PC-9 (cell line): ENCODE results near the gene MISP. TPM values are rescaled to one million over a fixed set of nuclear protein-coding genes. Genes with fewer than 3 reads are reported as not detected.

Experiments used
- BruUV-seq: library from RNA; stranded (reverse); fragments of 400-500 nt; replicated peaks from 2 replicates; lab custom pipeline; 2021; lab: Mats Ljungman, UMichigan
- CTCF ChIA-PET: fragments of 300-600 bp; sonication (Branson Sonifier 250); formaldehyde crosslinking; loops from one replicate; lab custom pipeline; 2022; ENCODE audit warnings: antibody characterized with exemption; lab: Charles Lee
- POLR2A ChIA-PET: fragments of 300-600 bp; sonication (Branson Sonifier 250); formaldehyde crosslinking; loops from one replicate; lab custom pipeline; 2022; ENCODE audit warnings: antibody characterized with exemption; ENCODE audit not compliant: unreplicated experiment; lab: Charles Lee
- DNase-seq, 2 experiments: peaks; one replicate each; pipeline versions ENCODE4 v3.0.0 to v3.0.0-alpha.2; 2015 to 2022; ENCODE audit warnings: mixed read lengths in 1 of 2
- H2AFZ ChIP-seq: fragments of 200-600 bp; sonication (generic); 2 replicates; pipeline ENCODE4 v1.8.1; 2017; ENCODE audit warnings: antibody characterized with exemption
- H3F3A ChIP-seq: fragments of 200-600 bp; sonication (generic); 2 replicates; pipeline ENCODE4 v1.8.1; 2017; ENCODE audit warnings: antibody characterized with exemption, mild to moderate bottlenecking, low read depth; ENCODE audit not compliant: insufficient read depth
- H3K27ac ChIP-seq: fragments of 200-600 bp; sonication (generic); 2 replicates; pipeline ENCODE4 v1.6.1; 2016; ENCODE audit warnings: mixed run types
- H3K27me3 ChIP-seq: fragments of 200-600 bp; sonication (generic); 2 replicates; pipeline ENCODE4 v1.6.1; 2016; ENCODE audit warnings: low read depth, mixed run types; ENCODE audit not compliant: insufficient read depth
- H3K36me3 ChIP-seq: fragments of 200-600 bp; sonication (generic); 2 replicates; pipeline ENCODE4 v1.6.1; 2016; ENCODE audit warnings: low read depth, mixed run types
- H3K4me1 ChIP-seq: fragments of 200-600 bp; sonication (generic); replicated peaks from 2 replicates; pipeline ENCODE4 v1.6.1; 2016; ENCODE audit warnings: mixed run types; ENCODE audit not compliant: insufficient read depth
- H3K4me2 ChIP-seq: fragments of 200-600 bp; sonication (generic); 2 replicates; pipeline ENCODE4 v1.6.1; 2017; ENCODE audit warnings: mixed run types
- H3K4me3 ChIP-seq: fragments of 200-600 bp; sonication (generic); 2 replicates; pipeline ENCODE4 v1.6.1; 2016; ENCODE audit warnings: mixed run types
- H3K79me2 ChIP-seq: fragments of 200-600 bp; sonication (generic); 2 replicates; pipeline ENCODE4 v1.6.1; 2017; ENCODE audit warnings: low read depth, mixed run types
- H3K9me2 ChIP-seq: fragments of 200-600 bp; sonication (generic); 2 replicates; pipeline ENCODE4 v1.8.1; 2017; ENCODE audit warnings: mild to moderate bottlenecking; ENCODE audit not compliant: insufficient read depth
- H3K9me3 ChIP-seq: fragments of 200-600 bp; sonication (generic); 2 replicates; pipeline ENCODE4 v1.8.1; 2016; ENCODE audit warnings: low read depth; ENCODE audit not compliant: insufficient read depth
- H4K20me1 ChIP-seq: fragments of 200-600 bp; sonication (generic); 2 replicates; pipeline ENCODE4 v1.8.1; 2017; ENCODE audit not compliant: insufficient read depth
- CTCF ChIP-seq: fragments of 200-600 bp; sonication (generic); conservative IDR thresholded peaks from 2 replicates; pipeline ENCODE4 v1.6.1; 2017; ENCODE audit warnings: mixed run types, antibody characterized with exemption, mild to moderate bottlenecking, moderate library complexity
- EZH2 ChIP-seq: fragments of 200-600 bp; sonication (generic); IDR thresholded peaks from 2 replicates; pipeline ENCODE4 v1.8.0; 2017; ENCODE audit warnings: antibody characterized with exemption, low read depth
- intact Hi-C: fragments of 100-400 bp; cut with micrococcal nuclease; formaldehyde crosslinking; loops from one replicate; pipeline ENCODE4 v1.10.0; 2022; ENCODE audit not compliant: unreplicated experiment
- total RNA-seq: library from RNA; stranded (reverse); gene quantifications from 2 replicates; pipeline ENCODE4 v1.2.3, GENCODE V29; 2021

Gene MISP
- total RNA-seq, 1 experiment from 2014 or later: 91.6 TPM

- Histone ChIP-seq H4K20me1 (no peaks in the 10 kb centered on the region), H3K36me3 (no peaks in the 10 kb centered on the region), H2AFZ (no peak overlapping the region), H3K4me3 (no peak overlapping the region), H3K9me2 (no peaks in the 10 kb centered on the region), H3F3A (no peaks in the 10 kb centered on the region; the same call in 1 of the 2 replicates), H3K4me2 (no peak overlapping the region), H3K27me3 (peaks cover 7% of the 10 kb centered on the region; the same call in 1 of the 2 replicates), H3K4me1 (no peaks in the 10 kb centered on the region), H3K9me3 (no peaks in the 10 kb centered on the region), H3K27ac (no peak overlapping the region), H3K79me2 (no peaks in the 10 kb centered on the region)
- BruUV-seq: no TSS peak
- POLR2A ChIA-PET: no interaction called here
- intact Hi-C loops: no loop called here
- no peak for TF ChIP-seq CTCF
- no peak for TF ChIP-seq EZH2
- DNase-seq: no peak
- CTCF ChIA-PET: no interaction called here
Measured at GRCh38 chr19:718991-719512, 31.9 kb upstream of the MISP start.

- H3K36me3 ChIP-seq: no peaks in the 10 kb centered on the region
- peaks cover 7% of the 10 kb centered on the region; the same call in 1 of the 2 replicates for H3K27me3 ChIP-seq
- ChIA-PET CTCF (no interaction called here), POLR2A (no interaction called here)
- BruUV-seq: no TSS peak
- H2AFZ ChIP-seq: no peak overlapping the region
- DNase-seq: no peak
- no peaks in the 10 kb centered on the region for H3K9me2 ChIP-seq
- no peaks in the 10 kb centered on the region for H4K20me1 ChIP-seq
- H3F3A ChIP-seq: no peaks in the 10 kb centered on the region; the same call in 1 of the 2 replicates
- H3K4me3 ChIP-seq: no peak overlapping the region
- H3K9me3 ChIP-seq: no peaks in the 10 kb centered on the region
- no peaks in the 10 kb centered on the region for H3K79me2 ChIP-seq
- H3K4me2 ChIP-seq: no peak overlapping the region
- intact Hi-C loops: no loop called here
- TF ChIP-seq CTCF: no peak
- no peak for TF ChIP-seq EZH2
- no peaks in the 10 kb centered on the region for H3K4me1 ChIP-seq
- no peak overlapping the region for H3K27ac ChIP-seq
Measured at GRCh38 chr19:719636-720344, 31.1 kb upstream of the MISP start.

GRCh38 chr19:720345-721160, 30.4 kb upstream of the MISP start:
- POLR2A ChIA-PET: no interaction called here

More at GRCh38 chr19:720345-721160, 30.4 kb upstream of the MISP start:
- Histone ChIP-seq H3K4me3 (no peak overlapping the region), H3K9me2 (no peaks in the 10 kb centered on the region), H3K36me3 (no peaks in the 10 kb centered on the region), H4K20me1 (no peaks in the 10 kb centered on the region), H3K4me1 (no peaks in the 10 kb centered on the region), H2AFZ (no peak overlapping the region), H3K27me3 (peaks cover 3% of the 10 kb centered on the region; the same call in 1 of the 2 replicates), H3K4me2 (no peak overlapping the region), H3K27ac (no peak overlapping the region), H3K9me3 (no peaks in the 10 kb centered on the region), H3K79me2 (no peaks in the 10 kb centered on the region), H3F3A (no peaks in the 10 kb centered on the region; the same call in 1 of the 2 replicates)
- no peak for DNase-seq
- intact Hi-C loops: no loop called here
- no TSS peak for BruUV-seq
- CTCF ChIA-PET: no interaction called here
- no peak for TF ChIP-seq CTCF
- no peak for TF ChIP-seq EZH2
